ENCODE measurements around the gene ROBO1.

ROBO1 gene

DNA sequence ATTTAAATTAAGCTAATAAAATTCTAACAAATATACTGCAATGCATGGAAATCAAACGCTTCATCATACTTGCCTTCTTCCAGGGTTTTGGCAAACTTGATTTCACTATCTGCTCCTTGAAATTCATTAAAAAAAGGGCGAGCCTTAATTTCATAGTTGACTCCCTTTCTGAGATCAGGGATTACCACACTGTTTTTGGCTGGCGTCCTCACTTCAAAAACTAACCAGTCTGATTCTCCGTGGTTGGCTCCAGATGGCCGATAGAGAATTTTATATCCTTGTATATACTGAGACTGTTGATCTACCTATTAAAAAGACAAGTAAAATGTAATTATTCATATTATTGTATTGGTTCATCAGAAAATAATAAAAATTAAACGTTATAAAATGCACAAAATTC, 1106.8 kb downstream of the ROBO1 start:
- DNase-seq = no peak

DNA sequence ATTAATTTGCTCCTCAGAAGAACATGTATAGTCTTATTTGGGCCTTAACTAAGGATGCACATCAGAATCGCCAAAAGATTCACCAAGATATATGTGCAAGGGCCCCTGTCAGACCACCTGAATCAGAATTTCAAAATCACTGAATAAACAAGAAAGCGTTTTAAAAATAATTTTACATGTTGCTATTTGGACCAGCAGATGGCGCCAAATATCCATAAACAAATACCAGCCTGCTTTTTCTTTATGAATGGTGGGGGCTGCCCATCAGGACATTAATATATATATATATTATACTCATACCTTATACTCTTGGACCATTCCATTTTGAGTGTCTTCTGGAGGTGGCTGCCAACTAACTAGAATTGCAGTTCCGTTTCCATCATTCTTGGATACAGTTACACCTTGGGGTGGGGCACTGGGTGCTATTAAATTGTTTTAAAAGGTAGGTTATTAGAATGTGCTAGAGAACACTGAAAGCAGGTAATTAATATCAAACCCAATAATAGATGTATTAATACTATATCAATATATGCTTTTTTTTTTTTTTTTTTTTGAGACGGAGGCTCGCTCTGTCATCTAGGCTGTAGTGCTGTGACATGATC, 1108.3 kb downstream of the ROBO1 start:
- DNase-seq = no peak

DNA sequence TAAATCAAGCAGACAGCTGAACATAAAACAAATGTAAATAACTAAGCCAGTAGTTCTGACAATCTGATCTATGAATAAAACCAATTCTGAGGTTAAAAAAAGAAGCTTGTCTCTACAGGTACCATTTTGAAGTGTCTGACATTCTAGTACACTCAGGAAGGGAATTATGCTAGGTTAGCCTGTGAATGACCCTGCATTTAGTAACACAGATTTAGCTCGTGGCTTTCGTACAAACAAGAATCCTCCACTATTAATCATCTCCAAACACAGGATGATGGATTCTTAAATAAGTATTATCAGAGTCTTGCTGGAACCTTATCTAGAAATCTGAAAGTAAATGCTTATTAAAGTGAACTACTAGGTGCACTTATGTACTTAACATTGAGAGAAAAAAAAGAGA, 1120.1 kb downstream of the ROBO1 start:
- DNase-seq = no peak

DNA sequence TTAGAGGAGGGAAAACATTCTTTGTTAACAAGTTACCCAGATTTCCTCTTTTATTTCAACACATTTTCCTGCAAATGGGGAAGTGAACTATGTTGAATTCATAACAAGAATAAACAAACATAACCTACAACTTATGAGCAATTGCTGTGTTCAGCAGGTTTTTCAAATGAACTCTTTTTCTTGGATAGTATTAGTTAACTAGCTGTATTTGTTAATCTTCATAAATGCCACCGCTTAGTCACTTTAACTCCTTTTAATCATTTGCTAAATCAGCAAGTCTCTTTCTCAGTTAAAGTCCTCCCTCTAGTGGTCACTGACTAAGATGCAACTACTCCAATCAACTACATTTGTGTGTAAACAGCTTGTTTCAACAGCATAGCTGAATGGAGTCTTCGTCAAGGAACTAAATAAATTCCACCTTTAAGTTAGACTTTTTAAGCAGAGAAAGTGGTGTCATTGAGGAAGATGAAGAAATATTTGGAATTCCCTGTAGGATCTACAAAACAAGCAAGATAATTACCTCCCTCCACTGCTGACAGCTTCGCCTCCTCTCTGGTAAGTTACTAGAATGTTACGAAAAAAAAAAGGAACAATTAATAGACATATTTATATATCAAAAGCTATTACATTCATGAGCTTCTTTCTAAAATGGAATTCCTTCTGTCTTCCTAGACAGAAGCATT, 1122.0 kb downstream of the ROBO1 start:
- DNase-seq = no peak

DNA sequence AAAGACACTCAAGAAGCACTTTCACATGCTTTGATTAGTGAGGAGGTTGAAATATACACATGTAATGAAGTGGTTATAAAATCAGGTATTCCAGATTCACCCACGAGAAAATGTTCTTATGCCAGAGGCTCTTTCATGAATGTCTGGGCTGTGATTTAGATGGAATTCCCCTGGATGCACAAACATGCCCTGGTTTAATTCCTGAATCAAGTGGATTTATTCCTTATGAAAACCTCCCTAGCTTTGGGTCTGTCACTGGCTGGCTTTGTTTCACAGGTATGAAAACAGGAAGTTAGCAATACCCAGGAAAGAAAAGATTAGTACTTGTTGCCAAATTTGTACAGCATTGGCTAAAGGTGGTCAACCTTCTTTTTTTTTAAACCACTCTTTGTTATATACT, 1123.0 kb downstream of the ROBO1 start:
- DNase-seq = no peak

DNA sequence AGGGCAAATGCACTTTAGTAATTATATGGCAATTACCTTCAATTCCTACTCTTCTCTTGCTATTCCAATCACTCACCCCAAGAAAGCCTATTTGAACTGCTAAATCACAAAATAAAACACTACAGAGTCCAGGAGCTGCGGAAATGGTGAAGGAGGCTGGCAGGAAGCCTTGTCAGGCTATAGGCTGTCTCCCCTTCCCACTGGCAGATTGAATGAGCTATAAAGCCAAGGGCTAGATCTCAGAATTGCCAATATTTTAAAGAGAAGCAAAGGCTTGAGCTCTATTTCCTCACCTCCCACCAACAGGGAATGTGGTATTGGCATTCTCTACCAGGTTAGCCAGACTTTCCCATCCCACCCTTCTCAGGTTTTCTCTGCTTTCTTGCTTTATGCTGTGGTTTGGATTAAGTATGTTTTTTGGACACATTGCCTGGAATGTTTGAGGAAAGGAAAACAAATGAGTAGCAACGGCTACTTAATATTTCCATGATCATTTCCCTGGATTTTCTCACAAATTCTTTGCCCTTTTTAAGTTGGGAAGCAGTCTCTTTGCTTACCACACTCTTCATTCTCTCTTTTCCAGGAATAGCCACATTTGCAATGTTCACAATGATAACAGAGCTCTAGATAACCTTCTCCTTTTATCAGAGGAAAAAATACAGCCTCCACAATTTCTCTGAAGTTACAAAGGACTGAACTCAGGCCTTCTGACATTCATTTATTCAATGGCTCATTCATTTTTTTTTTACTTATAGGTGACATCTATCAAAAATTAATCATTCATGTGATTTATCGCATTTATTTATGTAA, 1125.4 kb downstream of the ROBO1 start:
- no peak for DNase-seq

DNA sequence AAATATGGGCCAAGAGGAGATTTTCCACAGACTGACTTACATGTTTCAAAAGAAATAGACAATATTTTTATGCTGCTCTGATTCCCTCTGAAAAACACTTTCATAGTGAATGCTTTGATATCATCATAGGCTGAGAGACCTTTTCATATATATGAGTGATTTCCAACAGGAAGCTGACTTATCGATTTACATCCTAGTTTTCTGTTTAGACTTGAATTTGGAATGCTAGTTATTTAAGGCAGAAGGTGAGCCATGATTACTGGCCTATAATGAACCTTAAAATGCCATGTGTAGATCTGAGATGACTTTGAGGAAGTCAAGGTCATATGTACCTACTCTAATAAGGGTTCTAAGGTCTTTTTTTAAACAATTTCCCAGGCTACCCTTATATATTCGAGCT, 1126.1 kb downstream of the ROBO1 start:
- DNase-seq = no peak

DNA sequence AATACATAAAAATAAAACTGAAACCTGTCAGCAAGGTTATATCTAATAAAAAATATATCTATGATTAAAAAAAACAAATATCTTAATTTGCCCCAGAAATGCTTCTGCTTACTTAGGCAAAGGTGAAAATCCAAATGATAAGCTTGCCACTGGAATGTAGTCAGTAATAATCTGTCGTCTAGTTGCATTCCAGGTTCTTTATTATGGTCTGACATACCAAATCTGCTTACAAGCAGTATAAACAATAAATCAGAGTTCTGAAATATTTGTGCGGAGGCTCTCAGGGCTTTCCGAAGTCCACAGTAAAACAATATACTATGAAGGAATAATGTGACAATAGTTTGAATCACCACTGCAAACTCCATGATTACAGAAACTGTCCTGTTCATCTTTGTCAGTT, 1133.5 kb downstream of the ROBO1 start:
- no peak for DNase-seq

DNA sequence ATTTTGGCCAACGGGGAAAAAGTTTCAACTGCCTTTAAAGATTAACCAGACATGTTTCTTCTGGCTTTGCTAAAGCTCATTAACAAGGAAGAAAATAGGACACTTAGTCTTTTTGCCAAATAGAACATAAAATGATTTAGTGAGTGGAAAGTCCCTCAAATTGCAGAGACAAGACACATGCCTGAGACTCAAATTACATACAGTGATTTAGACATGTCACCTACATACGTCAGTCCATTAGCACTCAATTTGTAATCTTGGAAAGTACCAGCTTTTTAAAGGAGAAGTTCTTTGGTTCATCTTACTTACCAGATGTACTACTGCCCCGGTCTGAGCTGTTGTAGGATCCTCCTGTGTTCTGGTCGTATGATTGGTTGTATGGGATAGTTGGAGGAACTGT, 1134.2 kb downstream of the ROBO1 start:
- no peak for DNase-seq

DNA sequence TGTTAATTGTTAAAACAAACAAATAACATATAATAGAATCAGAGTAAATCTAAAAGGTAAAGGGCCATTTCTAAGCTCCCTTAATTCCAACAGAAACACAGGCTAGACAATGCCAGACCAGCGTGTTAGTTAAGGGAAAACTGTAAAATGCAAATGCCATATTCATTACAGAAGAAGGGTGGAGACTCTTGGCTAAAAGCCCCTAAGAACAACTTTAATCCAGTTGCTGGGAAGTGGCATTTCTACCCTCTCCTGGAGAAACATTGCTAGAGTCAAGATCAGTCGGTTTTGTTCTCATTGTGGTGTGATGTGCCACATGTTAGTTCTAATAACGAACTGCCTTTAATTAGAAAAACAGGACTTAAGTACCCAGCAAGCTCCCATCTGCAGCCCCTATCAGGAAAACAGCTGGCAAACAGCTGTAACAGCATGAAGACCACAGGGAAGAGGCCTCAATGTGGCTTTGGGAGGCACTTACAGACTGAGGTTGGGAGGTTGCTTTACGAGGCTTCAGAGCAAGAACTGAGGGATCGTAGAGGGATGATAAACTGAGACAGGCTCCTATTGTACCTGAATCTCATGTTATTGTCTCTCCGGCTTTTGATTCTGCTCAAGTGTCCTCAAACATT, 1134.8 kb downstream of the ROBO1 start:
- DNase-seq = no peak

DNA sequence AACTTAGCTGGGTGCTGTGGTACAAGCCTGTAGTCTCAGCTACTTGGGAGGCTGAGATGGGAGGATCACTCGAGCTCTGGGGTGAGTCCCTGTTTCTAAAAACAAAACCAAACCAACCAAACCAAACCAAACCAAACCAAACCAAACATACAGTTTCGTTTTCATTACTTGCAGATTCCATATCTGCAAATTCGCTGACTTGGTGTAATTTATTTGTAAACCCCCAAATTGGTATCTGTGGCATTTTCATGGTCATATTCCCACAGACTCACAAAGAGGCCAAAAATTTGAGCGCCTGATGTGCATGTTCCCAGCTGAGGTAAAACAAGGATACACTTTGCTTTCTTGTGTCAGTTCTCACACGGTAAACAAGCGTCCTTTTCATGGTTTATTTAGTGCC, 1138.3 kb downstream of the ROBO1 start:
- no peak for DNase-seq

DNA sequence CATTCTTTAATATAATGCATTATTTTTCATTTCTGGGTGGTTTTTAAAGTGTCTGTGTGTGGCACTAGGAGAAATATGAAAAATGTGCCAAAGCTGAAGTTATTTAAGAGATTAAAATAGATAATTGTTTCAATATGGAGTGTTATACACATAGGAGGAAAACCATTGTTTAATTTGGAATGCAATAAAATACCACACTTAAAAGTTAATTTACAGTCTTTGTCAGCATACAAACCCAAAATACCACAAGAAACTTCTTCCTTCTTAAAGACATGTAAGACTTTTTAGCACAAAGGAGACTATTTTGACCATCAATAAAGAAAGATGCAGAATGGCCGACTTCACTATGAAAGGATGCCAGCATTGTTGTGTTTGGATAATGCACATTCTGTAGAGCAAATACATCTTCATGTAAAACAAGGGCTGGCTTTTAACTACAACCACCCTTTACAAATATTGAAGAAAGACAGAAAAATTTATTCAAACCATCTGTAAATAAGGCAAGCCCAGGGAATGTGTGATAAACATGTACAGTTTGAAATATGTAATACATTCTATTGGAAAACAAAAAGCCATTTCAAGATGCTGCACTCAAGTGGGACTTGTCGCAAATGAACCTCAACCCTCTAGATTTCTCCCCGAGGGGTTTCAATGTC, 1146.6 kb downstream of the ROBO1 start:
- DNase-seq = no peak

DNA sequence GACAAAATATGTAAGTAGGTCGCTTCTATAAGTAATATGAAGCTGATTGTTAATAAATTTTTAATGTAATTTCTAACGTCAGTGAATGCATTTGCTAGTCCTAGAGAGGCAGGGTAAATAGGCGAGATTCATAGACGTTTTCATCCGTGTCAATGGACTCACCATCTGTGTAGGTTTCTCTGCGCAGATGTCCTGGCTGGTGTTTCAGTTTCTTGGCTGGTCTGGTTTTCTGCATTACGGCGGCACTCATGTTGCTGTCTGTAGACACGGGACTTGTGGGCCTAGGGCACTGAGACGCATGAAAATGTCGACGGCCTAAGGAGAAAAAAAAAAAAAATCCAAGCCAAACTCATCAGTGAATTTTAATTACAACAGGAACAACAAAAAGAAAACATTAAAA, 1153.3 kb downstream of the ROBO1 start:
- DNase-seq = no peak

DNA sequence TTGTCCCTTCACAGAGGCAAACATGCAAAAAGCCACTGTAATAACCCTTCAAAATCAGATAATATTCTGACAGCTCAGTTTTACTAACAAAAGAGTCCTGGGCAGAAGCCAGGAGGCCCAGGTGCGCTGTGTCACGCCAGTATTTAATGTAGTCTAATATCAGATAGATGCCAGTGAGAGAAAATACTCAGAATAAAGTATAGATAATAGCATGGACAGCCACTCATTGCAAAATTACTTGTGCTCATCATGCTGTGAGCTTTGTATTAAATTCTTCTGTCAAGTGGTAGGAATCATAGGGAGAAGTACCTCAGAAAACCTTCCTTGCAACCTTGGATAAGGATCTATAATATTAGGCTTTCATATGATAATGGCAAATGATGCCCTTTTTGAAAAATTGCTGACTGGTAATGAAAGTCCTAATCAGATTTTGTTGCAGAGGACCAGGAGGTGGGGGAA, 1154.3 kb downstream of the ROBO1 start:
- no peak for DNase-seq

DNA sequence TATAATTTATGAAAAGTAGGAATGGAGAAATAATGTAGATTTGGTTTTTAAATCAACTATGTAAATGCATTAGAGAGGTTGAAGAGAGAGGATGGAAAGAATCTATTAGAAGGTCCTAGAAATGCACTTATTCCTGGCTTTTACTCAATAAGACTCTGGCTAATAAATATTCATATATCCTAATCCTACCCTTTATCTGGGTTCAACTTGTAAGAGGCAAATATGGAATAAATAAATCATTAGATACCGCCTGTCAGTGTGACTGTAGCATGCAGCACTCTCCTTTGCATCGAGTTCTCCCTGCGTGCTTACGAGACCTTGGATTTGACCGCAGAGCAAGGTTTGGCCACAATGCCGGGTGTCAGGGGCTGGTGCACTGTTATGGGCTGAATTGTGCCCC, 1156.5 kb downstream of the ROBO1 start:
- no peak for DNase-seq

DNA sequence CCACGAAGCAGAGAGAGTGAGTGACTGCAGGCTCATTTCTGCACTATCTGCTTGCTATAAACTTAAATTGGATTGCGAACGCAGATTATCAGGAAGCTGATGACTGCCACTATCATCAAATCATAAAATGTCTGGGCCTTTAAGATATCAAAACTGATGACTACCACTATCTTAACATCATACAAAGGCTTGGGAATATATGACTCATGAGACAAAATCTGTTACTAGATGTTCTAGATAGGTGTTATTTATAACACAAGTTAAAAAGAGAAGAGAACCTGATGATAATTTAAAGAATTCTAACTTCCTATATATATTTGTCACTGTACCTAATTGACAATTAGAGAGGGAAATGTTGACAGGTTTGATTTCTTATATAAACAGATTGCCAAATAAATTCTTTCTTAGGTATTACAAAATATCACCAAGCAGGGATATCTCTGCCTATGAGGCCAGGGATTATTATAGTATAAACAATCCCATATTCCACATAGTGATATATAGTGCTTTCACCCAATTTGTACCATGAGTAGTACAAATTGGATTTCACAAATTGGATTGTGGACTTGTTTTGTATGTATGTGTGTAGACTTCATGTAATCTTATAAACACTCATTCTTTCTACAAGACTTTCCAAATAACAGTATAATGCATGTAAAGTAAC, 1157.2 kb downstream of the ROBO1 start:
- DNase-seq = no peak

DNA sequence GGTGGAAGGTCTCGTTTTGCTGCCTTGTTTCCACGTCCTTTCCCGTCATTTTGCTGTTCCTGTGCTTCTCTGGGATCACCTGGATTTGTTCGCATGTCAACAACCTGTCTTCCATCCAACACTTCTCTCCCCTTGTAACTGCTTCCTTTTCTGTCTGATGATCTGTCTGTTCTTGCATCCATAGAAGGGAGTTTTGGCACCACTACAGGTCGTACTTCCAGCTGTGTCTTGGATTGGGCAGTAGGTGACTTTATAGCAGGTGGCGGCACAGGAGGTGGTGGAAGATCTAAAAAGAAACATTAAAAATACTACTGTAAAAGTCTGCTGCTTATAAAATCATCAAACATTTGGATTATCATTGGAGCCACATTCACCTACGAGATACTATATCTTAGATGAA, 1161.0 kb downstream of the ROBO1 start:
- no peak for DNase-seq

DNA sequence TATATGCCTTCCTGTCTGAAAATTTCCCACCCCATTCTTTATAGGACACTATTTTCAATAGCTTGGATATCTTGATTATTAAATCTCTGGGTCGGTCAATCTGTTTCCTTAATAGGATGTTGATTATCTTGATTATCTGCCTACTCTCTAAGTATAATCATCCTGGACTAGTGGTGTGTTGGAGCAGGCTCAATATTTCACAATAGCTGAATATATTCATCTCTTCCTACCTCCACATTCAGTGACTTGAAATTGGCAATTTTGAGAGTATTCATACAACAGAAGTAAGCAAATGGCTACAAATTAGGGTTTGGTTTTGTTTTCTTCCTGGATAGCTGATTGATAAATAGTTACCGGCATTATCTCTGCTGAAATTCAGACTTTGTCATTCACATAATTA, 1162.6 kb downstream of the ROBO1 start:
- no peak for DNase-seq

DNA sequence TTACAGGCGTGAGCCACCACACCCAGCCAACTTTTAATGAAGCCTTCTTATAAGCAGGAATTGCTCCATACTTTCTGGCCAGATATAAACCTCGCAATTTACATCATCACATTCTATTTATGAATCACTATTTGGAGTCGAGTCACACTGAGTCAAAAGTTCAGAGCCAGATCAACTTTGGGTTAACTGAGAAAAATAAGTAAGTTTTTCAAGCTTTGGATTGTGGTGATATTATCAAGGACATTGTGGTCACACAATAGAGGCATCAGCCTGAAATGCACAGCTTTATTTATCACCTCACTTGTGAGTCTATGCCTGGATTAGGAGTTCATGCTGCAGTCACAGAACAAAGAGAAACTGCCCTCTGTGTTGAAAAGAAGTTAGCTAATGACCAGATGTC, 1163.5 kb downstream of the ROBO1 start:
- DNase-seq = no peak

DNA sequence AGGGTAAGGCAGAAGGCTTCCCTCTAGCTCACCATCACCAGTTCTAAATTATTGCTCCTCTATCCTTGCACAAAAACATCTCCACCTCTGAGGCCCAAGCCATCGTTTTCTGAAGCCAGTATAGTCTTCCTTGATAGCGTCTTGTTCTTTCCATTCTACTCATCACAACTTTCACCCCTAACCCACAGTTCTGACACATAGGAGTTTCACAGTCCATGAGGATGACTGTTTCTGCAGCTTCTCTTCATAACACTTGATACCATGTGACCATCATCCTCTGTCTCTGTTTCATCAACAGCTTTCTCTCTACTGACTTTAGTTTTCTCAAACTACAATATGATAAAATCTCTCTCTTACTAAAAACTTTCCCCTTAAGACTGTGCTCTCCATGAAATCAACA, 1166.5 kb downstream of the ROBO1 start:
- no peak for DNase-seq

DNA sequence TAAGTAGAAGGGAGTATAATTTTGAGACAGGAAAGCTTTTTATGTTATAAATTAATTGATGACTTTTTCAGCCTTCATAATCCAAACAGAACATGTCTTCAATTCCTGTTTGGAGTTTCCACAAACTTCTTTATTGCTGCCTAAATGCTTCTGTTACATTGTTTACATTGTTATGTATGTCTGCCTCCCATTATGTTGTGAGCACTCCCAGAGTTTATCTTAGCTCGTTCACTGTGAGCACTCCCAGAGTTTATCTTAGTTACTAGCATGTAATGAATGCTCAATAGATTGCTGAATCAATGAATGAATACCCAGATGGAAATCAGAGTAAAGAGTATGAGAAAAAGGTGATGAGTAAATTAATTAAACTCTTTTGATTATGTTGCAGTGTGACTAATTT, 1178.0 kb downstream of the ROBO1 start:
- DNase-seq = no peak

DNA sequence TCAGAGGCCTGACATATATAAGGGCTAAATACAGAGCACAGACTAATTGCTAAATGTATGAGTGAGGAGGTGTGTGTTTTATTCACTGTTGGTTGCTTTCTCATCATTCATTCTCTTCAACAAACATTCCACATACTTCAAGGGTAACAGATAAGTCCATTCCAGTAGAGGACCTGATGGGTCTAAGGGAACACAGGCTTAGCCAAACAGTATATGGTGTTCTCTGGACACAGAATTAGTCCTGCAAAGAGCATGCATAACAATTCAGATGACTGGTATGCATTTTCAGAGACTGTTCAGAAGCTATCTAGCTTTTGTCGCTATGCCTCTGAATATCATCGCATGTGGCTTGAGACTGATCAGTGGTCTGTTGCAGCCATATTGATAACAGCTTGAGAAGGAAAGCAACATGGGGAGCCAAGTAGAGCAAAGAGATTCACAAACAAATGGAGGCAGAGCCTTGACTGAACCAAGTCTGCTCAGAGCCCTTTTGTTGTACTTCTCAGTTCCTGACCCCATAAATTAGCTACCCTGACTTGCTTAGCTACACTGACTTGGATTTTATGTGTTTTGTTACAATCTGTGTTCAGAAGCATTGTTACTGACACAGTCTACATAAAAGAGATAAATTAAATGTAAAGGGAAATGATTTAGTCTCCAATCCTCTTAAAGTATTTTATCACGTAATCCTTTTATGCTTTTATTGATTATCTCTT, 1178.7 kb downstream of the ROBO1 start:
- DNase-seq = no peak
